ENCODE data around the gene CNOT6L. TPM values are rescaled to one million over a fixed set of nuclear protein-coding genes. Genes with fewer than 3 reads are reported as not detected.

CNOT6L gene
- total and polyA plus RNA-seq, 2 of the 4 experiments (the other 2 are of a cell fraction) = 3.5 to 21.1 TPM

GRCh38 chr4:77703666-77704065 lies 115.5 kb downstream of the CNOT6L start:
- Histone ChIP-seq H3K4ac (ENCODE audit: low read depth, low read length) (no peak overlapping the region), H3K4me3 (ENCODE audit: insufficient read depth, low read depth, low read length) (no peak overlapping the region), H3K27me3 (ENCODE audit: control insufficient read depth, insufficient read depth, low read length) (peaks cover 2% of the 10 kb centered on the region; the same call in 1 of the 2 replicates), H3K14ac (replicated peaks; ENCODE audit: low read depth, low read length) (no peak overlapping the region), H3K4me1 (ENCODE audit: control insufficient read depth, insufficient read depth, low read length) (peaks cover 3% of the 10 kb centered on the region), H4K91ac (ENCODE audit: insufficient read depth, low read depth, low read length) (no peak overlapping the region), H3K36me3 (ENCODE audit: control insufficient read depth, insufficient read depth, low read length) (no peaks in the 10 kb centered on the region), H2BK5ac (ENCODE audit: low read depth, low read length, poor library complexity, severe bottlenecking) (no peak overlapping the region), H2AFZ (replicated peaks; ENCODE audit: low read length, poor library complexity) (no peak overlapping the region), H2AK5ac (ENCODE audit: low read depth, low read length) (no peak overlapping the region), H2BK20ac (ENCODE audit: low read depth, low read length) (no peak overlapping the region), H2AK9ac (replicated peaks; ENCODE audit: low read depth, low read length, poor library complexity) (no peak overlapping the region), H3K9me3 (ENCODE audit: control insufficient read depth, insufficient read depth, low read length) (no peaks in the 10 kb centered on the region), H3K27ac (ENCODE audit: insufficient read depth, low read length) (no peak overlapping the region), H3K23ac (ENCODE audit: low read depth, low read length) (no peak overlapping the region), H2BK120ac (ENCODE audit: low read depth, low read length) (no peak overlapping the region), H2BK15ac (ENCODE audit: low read depth, low read length) (no peak overlapping the region), H4K5ac (ENCODE audit: low read depth, low read length) (no peak overlapping the region), H3K56ac (ENCODE audit: extremely low read depth, insufficient read depth, low read length) (no peak overlapping the region), H4K20me1 (ENCODE audit: insufficient read depth, low read length) (no peaks in the 10 kb centered on the region), H3K4me2 (ENCODE audit: low read depth, low read length) (no peak overlapping the region), H3K79me1 (ENCODE audit: low read depth in 1 of 2, low read length in 2 of 2) (no peaks in the 10 kb centered on the region), H3K18ac (ENCODE audit: low read depth, low read length) (no peak overlapping the region), H3K9me1 (ENCODE audit: insufficient read depth, low read length) (peaks cover 2% of the 10 kb centered on the region; the same call in 1 of the 2 replicates), H3K9ac (ENCODE audit: low read depth, low read length) (no peak overlapping the region), H4K8ac (ENCODE audit: low read depth in 2 of 2, low read length in 2 of 2) (no peak overlapping the region)
- intact Hi-C loops (cut with micrococcal nuclease) (loop anchor here (5.0 kb wide), 1 partner anchor 34 kb away; no protein-coding TSS in a partner anchor), in situ Hi-C loops (cut with MboI; ENCODE audit: low sequenced_read_pairs) (no loop called here), dilution Hi-C loops (cut with HindIII; ENCODE audit: low sequenced_read_pairs, unreplicated experiment) (no loop called here)
- no TSS peak for BruUV-seq (replicated peaks)
- ATAC-seq (ENCODE audit: low read depth) (no peak), DNase-seq (no peak)
- CTCF ChIA-PET = interaction anchor here (1.0 kb wide), 1 partner anchor 102 kb away, joined by 4 read pairs; no protein-coding TSS in a partner anchor
- TF ChIP-seq RFX5 (IDR thresholded peaks at IDR 0.05; ENCODE audit: low read depth, low read length) (no peak), RAD21 (IDR thresholded peaks at IDR 0.05; ENCODE audit: low read length) (no peak), POLR2A (IDR thresholded peaks at IDR 0.05; ENCODE audit: low read depth, low read length) (no peak), USF2 (IDR thresholded peaks at IDR 0.05; ENCODE audit: low read depth, low read length) (no peak)
- POLR2A ChIA-PET (ENCODE audit: unreplicated experiment) = no interaction called here
- WGBS, 2 experiments (ENCODE audit: extremely low coverage in 2 of 2, insufficient read length in 1 of 2) = no CpG with 5 or more reads among the region's 1 CpG
